Right lobe of liver (tissue), 4 donors: ENCODE data around the gene CMBL.

Experiments
- POLR2A ChIP-seq: fragments of 450-650 bp; IDR thresholded peaks from one replicate; pipeline ENCODE4 v1.6.1; 2017; ENCODE audit warnings: antibody characterized with exemption, mild to moderate bottlenecking
- TF ChIP-seq, protein P1 (sequence below), 4 donors: fragments of 200-600 bp in 3 of 4; fragments of 450-650 bp in 1 of 4; IDR thresholded peaks; one replicate each; pipeline versions ENCODE4 v1.5.1 to v1.8.0; 2016 to 2022; ENCODE audit warnings: antibody characterized with exemption in 4 of 4, mild to moderate bottlenecking in 2 of 4
- donor health status: DM: no; HTN: no; CAD: no.
- donor health status: DM: no; HTN: no; CAD: no.
- donor health status: DM: no; HTN: yes; CAD: no.

DNA sequence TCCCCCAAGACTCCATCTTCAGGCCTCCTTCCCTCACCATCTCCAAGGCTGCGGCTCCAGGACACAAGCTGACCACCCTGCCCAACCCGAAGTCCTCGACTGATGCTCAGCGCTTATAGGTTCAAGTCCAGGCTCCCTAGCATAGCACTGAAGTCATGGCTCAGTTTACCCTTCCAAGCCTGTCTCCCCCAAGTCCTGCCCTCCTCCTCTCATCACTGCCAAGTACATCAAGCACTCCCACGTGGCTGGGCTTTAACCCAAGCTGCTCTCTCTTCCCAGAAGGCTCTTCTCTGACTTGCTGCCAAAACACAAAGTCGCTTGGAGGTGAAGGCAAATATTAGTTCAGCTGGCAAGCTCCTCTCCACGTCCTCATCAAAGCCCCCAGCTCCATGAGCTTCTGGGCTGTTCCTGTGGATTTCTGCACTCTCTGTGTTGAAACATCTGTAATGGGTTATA is 23.7 kb upstream of the CMBL start:
- peak; percentile 22 for TF ChIP-seq POLR2A
- TF ChIP-seq, protein P1, sequence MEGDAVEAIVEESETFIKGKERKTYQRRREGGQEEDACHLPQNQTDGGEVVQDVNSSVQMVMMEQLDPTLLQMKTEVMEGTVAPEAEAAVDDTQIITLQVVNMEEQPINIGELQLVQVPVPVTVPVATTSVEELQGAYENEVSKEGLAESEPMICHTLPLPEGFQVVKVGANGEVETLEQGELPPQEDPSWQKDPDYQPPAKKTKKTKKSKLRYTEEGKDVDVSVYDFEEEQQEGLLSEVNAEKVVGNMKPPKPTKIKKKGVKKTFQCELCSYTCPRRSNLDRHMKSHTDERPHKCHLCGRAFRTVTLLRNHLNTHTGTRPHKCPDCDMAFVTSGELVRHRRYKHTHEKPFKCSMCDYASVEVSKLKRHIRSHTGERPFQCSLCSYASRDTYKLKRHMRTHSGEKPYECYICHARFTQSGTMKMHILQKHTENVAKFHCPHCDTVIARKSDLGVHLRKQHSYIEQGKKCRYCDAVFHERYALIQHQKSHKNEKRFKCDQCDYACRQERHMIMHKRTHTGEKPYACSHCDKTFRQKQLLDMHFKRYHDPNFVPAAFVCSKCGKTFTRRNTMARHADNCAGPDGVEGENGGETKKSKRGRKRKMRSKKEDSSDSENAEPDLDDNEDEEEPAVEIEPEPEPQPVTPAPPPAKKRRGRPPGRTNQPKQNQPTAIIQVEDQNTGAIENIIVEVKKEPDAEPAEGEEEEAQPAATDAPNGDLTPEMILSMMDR (IDR thresholded peaks at IDR 0.05): no peak
